Measurements from ENCODE around the gene ACBD6.

DNA sequence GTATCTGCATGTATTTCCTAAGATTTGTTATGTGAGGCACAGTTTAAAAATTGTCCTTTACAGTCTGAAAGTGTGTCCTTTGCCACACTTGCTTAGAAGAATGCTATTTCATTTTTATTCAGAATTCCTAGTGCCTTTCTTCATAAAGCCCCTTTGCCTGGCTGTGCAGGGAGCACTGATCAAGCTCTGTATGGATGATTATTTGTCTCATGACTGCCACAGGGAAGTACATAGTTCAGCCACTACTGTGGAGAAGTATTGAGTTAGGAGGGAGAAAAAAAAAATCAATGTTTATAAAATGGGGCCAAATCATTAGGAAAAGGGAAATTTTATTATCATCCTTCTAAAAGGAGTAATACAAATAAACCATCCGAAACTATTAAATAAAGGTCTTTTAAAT, 220.9 kb downstream of the ACBD6 start:
- TF ChIP-seq, protein P1, sequence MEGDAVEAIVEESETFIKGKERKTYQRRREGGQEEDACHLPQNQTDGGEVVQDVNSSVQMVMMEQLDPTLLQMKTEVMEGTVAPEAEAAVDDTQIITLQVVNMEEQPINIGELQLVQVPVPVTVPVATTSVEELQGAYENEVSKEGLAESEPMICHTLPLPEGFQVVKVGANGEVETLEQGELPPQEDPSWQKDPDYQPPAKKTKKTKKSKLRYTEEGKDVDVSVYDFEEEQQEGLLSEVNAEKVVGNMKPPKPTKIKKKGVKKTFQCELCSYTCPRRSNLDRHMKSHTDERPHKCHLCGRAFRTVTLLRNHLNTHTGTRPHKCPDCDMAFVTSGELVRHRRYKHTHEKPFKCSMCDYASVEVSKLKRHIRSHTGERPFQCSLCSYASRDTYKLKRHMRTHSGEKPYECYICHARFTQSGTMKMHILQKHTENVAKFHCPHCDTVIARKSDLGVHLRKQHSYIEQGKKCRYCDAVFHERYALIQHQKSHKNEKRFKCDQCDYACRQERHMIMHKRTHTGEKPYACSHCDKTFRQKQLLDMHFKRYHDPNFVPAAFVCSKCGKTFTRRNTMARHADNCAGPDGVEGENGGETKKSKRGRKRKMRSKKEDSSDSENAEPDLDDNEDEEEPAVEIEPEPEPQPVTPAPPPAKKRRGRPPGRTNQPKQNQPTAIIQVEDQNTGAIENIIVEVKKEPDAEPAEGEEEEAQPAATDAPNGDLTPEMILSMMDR (IDR thresholded peaks at IDR 0.05), result no peak
- TF ChIP-seq POLR2A (IDR thresholded peaks at IDR 0.05), result no peak

Measured in lower leg skin (tissue), 3 donors.